Measurements from ENCODE around the gene SNX8. TPM values are rescaled to one million over a fixed set of nuclear protein-coding genes. Genes with fewer than 3 reads are reported as not detected.
"Not testable (repeated sequence)": the region's sequence is repeated elsewhere in the genome, so short reads cannot be mapped to it uniquely, and the experiment has no call there.

The SNX8 gene
- total RNA-seq, 2 donors from 2014 or later: 10.7 to 29.2 TPM

DNA sequence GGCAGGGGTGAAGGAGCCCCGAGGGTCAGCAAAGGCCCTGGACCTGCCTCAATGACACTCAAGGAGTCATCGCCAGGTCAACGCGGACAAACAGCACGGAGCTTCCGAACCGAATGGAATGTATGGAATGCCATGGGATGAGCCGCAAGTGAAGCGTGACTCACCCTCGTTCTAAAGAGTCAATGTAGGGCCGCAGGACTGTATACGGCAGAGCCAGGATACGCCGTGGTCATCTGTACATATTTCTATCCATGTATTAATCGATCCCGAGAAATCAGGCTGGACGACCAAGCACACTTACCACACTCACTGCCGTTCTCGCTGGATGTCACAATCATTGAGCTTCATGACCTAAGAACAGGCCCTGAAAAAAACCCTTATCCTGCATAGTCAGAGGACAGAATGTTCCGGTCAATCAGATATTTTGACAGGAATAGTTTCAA lies 4.3 kb downstream of the SNX8 start:
- Histone ChIP-seq H3K36me3 (no peaks in the 10 kb centered on the region), H3K4me3 (no peak overlapping the region), H3K27ac (no peak overlapping the region), H3K27me3 (replicated peaks; ENCODE audit: insufficient read depth) (no peaks in the 10 kb centered on the region), H3K4me1 (replicated peaks) (no peaks in the 10 kb centered on the region), H3K9me3 (no peaks in the 10 kb centered on the region)
- no peak for DNase-seq (ENCODE audit: low spot score)
- intact Hi-C loops (cut with DNase I): no loop called here
- TF ChIP-seq POLR2A (IDR thresholded peaks at IDR 0.05) (no peak), POLR2AphosphoS5 (IDR thresholded peaks at IDR 0.05) (no peak)
- TF ChIP-seq, protein P1, sequence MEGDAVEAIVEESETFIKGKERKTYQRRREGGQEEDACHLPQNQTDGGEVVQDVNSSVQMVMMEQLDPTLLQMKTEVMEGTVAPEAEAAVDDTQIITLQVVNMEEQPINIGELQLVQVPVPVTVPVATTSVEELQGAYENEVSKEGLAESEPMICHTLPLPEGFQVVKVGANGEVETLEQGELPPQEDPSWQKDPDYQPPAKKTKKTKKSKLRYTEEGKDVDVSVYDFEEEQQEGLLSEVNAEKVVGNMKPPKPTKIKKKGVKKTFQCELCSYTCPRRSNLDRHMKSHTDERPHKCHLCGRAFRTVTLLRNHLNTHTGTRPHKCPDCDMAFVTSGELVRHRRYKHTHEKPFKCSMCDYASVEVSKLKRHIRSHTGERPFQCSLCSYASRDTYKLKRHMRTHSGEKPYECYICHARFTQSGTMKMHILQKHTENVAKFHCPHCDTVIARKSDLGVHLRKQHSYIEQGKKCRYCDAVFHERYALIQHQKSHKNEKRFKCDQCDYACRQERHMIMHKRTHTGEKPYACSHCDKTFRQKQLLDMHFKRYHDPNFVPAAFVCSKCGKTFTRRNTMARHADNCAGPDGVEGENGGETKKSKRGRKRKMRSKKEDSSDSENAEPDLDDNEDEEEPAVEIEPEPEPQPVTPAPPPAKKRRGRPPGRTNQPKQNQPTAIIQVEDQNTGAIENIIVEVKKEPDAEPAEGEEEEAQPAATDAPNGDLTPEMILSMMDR (IDR thresholded peaks at IDR 0.05): no peak
- 81% methylated on average over 20 of the region's 20 CpGs for WGBS

DNA sequence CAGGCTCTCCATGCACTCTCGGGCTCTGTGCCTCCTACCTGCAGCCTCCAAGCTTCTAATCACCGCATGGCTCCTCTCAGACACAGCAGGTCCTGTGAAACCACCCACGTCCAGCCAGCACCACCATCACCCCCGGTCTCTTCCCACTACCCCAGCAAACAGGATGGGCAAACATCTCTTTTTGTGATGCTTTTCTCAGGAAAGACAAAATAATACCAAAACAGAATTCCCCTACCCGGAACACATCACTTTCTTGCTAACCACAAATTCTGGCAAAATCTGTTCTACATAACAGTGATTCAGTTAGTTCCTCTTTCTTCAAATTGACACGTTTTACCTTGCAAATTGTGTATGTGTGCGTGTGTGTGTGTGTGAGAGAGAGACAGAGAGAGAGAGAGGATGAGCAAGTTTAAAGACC lies 6.5 kb downstream of the SNX8 start:
- Histone ChIP-seq H3K27ac (no peak overlapping the region), H3K4me3 (no peak overlapping the region), H3K4me1 (replicated peaks) (no peaks in the 10 kb centered on the region), H3K27me3 (replicated peaks; ENCODE audit: insufficient read depth) (no peaks in the 10 kb centered on the region), H3K36me3 (no peaks in the 10 kb centered on the region), H3K9me3 (no peaks in the 10 kb centered on the region)
- intact Hi-C loops (cut with DNase I): no loop called here
- DNase-seq (ENCODE audit: low spot score): no peak
- 84% methylated on average over 7 of the region's 7 CpGs for WGBS
- TF ChIP-seq, protein P1 (IDR thresholded peaks at IDR 0.05): no peak
- TF ChIP-seq POLR2AphosphoS5 (IDR thresholded peaks at IDR 0.05): no peak
- no peak for TF ChIP-seq POLR2A (IDR thresholded peaks at IDR 0.05)

DNA sequence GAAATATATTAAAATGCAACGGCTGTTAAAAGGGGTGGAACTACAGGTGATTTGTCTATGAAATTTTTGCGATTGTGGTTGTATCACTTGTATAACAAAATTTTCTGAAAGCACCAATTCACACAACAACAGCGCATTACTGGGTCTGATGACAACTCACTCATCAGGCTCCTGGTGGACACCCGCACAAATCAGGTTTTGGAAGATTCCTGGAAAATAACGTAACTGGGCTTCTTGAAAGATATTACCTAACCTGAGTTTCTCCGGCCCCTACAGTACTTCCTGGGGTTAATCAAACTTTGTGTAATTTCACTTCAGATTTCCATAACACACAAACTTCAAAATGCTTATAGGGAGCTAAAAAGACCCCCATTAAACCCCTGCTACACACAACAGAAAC lies 7.6 kb downstream of the SNX8 start:
- Histone ChIP-seq H3K4me3 (no peak overlapping the region), H3K9me3 (no peaks in the 10 kb centered on the region), H3K36me3 (no peaks in the 10 kb centered on the region), H3K27me3 (replicated peaks; ENCODE audit: insufficient read depth) (no peaks in the 10 kb centered on the region), H3K4me1 (replicated peaks) (no peaks in the 10 kb centered on the region), H3K27ac (no peak overlapping the region)
- intact Hi-C loops (cut with DNase I): no loop called here
- TF ChIP-seq POLR2A (IDR thresholded peaks at IDR 0.05) (no peak), POLR2AphosphoS5 (IDR thresholded peaks at IDR 0.05) (no peak)
- TF ChIP-seq, protein P1 (IDR thresholded peaks at IDR 0.05): no peak
- 78% methylated on average over 6 of the region's 6 CpGs for WGBS
- DNase-seq (ENCODE audit: low spot score): no peak

DNA sequence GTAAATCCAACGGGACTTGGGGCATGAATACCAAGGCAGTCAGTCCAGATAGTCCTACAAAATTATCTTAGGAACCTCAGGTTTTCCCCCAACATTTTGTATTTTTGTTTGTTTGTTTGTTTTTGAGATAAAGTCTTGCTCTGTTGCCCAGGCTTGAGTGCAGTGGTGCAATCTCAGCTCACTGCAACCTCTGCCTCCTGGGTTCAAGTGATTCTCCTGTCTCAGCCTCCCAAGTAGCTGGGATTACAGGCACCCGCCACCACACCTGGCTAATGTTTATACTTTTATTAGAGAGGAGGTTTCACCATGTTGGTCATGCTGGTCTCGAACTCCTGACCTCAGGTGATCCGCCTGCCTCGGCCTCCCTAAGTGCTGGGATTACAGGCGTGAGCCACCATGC lies 9.0 kb downstream of the SNX8 start:
- H3K36me3 ChIP-seq; intact Hi-C loops (cut with DNase I); H3K9me3 ChIP-seq; H3K27ac ChIP-seq; DNase-seq (ENCODE audit: low spot score); H3K27me3 ChIP-seq (replicated peaks; ENCODE audit: insufficient read depth); H3K4me3 ChIP-seq; H3K4me1 ChIP-seq (replicated peaks): not testable (repeated sequence)
- 90% methylated on average over 6 of the region's 6 CpGs for WGBS

DNA sequence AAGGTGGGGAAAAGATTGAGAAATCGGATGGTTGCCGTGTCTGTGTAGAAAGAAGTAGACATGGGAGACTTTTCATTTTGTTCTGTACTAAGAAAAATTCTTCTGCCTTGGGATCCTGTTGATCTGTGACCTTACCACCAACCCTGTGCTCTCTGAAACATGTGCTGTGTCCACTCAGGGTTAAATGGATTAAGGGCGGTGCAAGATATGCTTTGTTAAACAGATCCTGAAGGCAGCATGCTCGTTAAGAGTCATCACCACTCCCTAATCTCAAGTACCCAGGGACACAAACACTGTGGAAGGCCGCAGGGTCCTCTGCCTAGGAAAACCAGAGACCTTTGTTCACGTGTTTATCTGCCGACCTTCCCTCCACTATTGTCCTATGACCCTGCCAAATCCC lies 10.7 kb downstream of the SNX8 start:
- H3K4me3 ChIP-seq; H3K36me3 ChIP-seq; H3K4me1 ChIP-seq (replicated peaks); H3K9me3 ChIP-seq; DNase-seq (ENCODE audit: low spot score); H3K27me3 ChIP-seq (replicated peaks; ENCODE audit: insufficient read depth); H3K27ac ChIP-seq; intact Hi-C loops (cut with DNase I): not testable (repeated sequence)
- 85% methylated on average over 7 of the region's 7 CpGs for WGBS

DNA sequence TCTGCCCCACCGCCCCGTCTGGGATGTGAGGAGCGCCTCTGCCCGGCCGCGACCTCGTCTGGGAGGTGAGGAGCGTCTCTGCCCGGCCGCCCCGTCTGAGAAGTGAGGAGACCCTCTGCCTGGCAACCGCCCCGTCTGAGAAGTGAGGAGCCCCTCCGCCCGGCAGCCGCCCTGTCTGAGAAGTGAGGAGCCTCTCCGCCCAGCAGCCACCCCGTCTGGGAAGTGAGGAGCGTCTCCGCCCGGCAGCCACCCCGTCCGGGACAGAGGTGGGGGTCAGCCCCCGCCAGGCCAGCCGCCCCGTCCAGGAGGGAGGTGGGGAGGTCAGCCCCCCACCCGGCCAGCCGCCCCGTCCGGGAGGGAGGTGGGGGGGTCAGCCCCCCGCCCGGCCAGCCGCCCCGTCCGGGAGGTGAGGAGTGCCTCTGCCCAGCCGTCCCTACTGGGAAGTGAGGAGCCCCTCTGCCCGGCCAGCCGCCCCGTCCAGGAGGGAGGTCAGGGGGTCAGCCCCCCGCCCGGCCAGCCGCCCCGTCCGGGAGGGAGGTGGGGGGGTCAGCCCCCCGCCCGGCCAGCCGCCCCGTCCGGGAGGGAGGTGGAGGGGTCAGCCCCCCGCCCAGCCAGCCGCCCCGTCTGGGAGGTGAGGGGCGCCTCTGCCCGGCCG lies 11.4 kb downstream of the SNX8 start:
- H3K4me1 ChIP-seq (replicated peaks); H3K9me3 ChIP-seq; H3K27me3 ChIP-seq (replicated peaks; ENCODE audit: insufficient read depth); H3K36me3 ChIP-seq; H3K27ac ChIP-seq; intact Hi-C loops (cut with DNase I); H3K4me3 ChIP-seq; DNase-seq (ENCODE audit: low spot score): not testable (repeated sequence)
- 95% methylated on average over 28 of the region's 55 CpGs for WGBS

All from prostate gland (tissue), 2 donors.